GM21526 (cell line): ENCODE results near the gene RFLNA.
A peak's percentile ranks its signal among the peaks of the same experiment; 100 is the strongest.
"Not testable (repeated sequence)": the region's sequence is repeated elsewhere in the genome, so short reads cannot be mapped to it uniquely, and the experiment has no call there.

Experiments used
- ATAC-seq: cut with Tn5 transposase; IDR thresholded peaks from one replicate; pipeline ENCODE4 v1.9.1; 2021; ENCODE audit warnings: moderate library complexity; ENCODE audit not compliant: unreplicated experiment, low FRiP score

The RFLNA gene

GRCh38 chr12:124317400-124317799 is 22.5 kb downstream of the RFLNA start:
- ATAC-seq: no peak

- no peak for ATAC-seq
Measured at GRCh38 chr12:124318278-124319020, 23.6 kb downstream of the RFLNA start.

GRCh38 chr12:124319368-124320050 is 24.6 kb downstream of the RFLNA start:
- ATAC-seq: no peak

- peak; percentile 69 for ATAC-seq
Measured at GRCh38 chr12:124321040-124321481, 26.2 kb downstream of the RFLNA start.

GRCh38 chr12:124321556-124322270 is 26.8 kb downstream of the RFLNA start:
- ATAC-seq: peak; percentile 9

- no peak for ATAC-seq
Measured at GRCh38 chr12:124322271-124322998, 27.5 kb downstream of the RFLNA start.

GRCh38 chr12:124322999-124323328 is 28.1 kb downstream of the RFLNA start:
- not testable (repeated sequence) for ATAC-seq

GRCh38 chr12:124323771-124324530 is 29.1 kb downstream of the RFLNA start:
- no peak for ATAC-seq

GRCh38 chr12:124324803-124325705 is 30.2 kb downstream of the RFLNA start:
- ATAC-seq: no peak

- ATAC-seq: no peak
Measured at GRCh38 chr12:124326104-124326503, 31.2 kb downstream of the RFLNA start.

GRCh38 chr12:124326871-124327270 is 32.0 kb downstream of the RFLNA start:
- ATAC-seq: no peak

- ATAC-seq: no peak
Measured at GRCh38 chr12:124327362-124328043, 32.6 kb downstream of the RFLNA start.

- no peak for ATAC-seq
Measured at GRCh38 chr12:124328116-124328515, 33.2 kb downstream of the RFLNA start.

GRCh38 chr12:124328636-124329035 is 33.7 kb downstream of the RFLNA start:
- no peak for ATAC-seq

- ATAC-seq: no peak
Measured at GRCh38 chr12:124332058-124332672, 37.3 kb downstream of the RFLNA start.

GRCh38 chr12:124332900-124333299 is 38.0 kb downstream of the RFLNA start:
- ATAC-seq: no peak

- no peak for ATAC-seq
Measured at GRCh38 chr12:124333724-124334123, 38.8 kb downstream of the RFLNA start.

GRCh38 chr12:124334266-124334665 is 39.4 kb downstream of the RFLNA start:
- ATAC-seq: no peak
